Measurements from ENCODE around the gene CAB39L.

DNA sequence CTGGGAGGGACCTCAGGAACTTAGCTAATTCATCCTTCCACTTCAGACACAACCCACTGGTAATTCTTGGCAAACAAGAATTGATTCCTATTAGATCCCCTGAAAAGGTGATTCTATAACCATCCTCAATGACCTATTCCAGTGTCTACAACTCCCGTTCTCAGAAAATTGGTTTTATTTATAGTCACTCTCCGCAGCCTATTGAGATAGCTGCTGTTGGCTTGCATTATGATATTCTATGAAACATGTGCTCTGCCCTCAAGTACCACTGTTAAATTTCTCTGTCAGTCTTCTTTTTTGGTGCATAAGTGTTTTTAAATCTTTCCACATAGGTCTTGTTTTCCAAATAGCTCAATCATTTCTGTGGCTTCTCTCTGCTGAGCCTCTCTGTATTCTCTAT lies 121.2 kb downstream of the CAB39L start:
- no peak for TF ChIP-seq TAF1 (IDR thresholded peaks at IDR 0.05; ENCODE audit: low read depth, low read length)
- no peak for TF ChIP-seq POLR2A (IDR thresholded peaks at IDR 0.05; ENCODE audit: low read depth, low read length)
- TF ChIP-seq POLR2AphosphoS5 (IDR thresholded peaks at IDR 0.05; ENCODE audit: low read depth, low read length), result no peak
